AG04449 (cell line): Measurements from ENCODE around the gene EML6.
"Not testable (repeated sequence)": the region's sequence is repeated elsewhere in the genome, so short reads cannot be mapped to it uniquely, and the experiment has no call there.

Experiments used
- CTCF ChIA-PET: fragments of 350-600 bp; formaldehyde crosslinking; extraction: SDS; loops from one replicate; lab custom pipeline; 2021; ENCODE audit warnings: antibody characterized with exemption; lab: Yijun Ruan, JAX
- POLR2A ChIA-PET: fragments of 400-600, 350-600 bp; formaldehyde crosslinking; extraction: SDS; loops from one replicate; lab custom pipeline; 2020; ENCODE audit warnings: antibody characterized with exemption, inconsistent platforms; lab: Yijun Ruan, JAX
- DNase-seq: peaks from one replicate; pipeline ENCODE4 v3.0.0-alpha.2; 2010; ENCODE audit warnings: low read depth, low spot score
- H3K4me3 ChIP-seq: 2 replicates; pipeline ENCODE4 v1.5.1; 2011; ENCODE audit warnings: low read depth, mild to moderate bottlenecking, control low read depth, low read length
- CTCF ChIP-seq: IDR thresholded peaks from one replicate; pipeline ENCODE4 v1.5.1; 2011; ENCODE audit warnings: mild to moderate bottlenecking, moderate library complexity, low read length, control low read depth, inconsistent platforms; ENCODE audit not compliant: insufficient read depth; ENCODE audit errors: missing control alignments

EML6 gene

GRCh38 chr2:54692556-54692955, 30.9 kb upstream of the EML6 start:
- no peak for TF ChIP-seq CTCF
- ChIA-PET CTCF (interaction anchor here (1.0 to 2.3 kb wide), 3 partner anchors 12 to 26 kb away, joined by 3 to 15 read pairs (median 4); no protein-coding TSS in a partner anchor), POLR2A (interaction anchor here (0.5 kb wide), 1 partner anchor 579 kb away, joined by 5 read pairs; no protein-coding TSS in a partner anchor)
- no peak for DNase-seq
- no peak overlapping the region for H3K4me3 ChIP-seq

- DNase-seq = no peak
- CTCF ChIA-PET = interaction anchor here (1.2 to 3.1 kb wide), 6 partner anchors 9 to 588 kb away, joined by 3 to 18 read pairs (median 7); no protein-coding TSS in a partner anchor
- POLR2A ChIA-PET = no interaction called here
- H3K4me3 ChIP-seq = no peak overlapping the region
- no peak for TF ChIP-seq CTCF
Measured at GRCh38 chr2:54695378-54695777, 28.1 kb upstream of the EML6 start.

GRCh38 chr2:54697934-54698333, 25.5 kb upstream of the EML6 start:
- DNase-seq = no peak
- ChIA-PET CTCF (interaction anchor here (1.0 to 3.1 kb wide), 3 partner anchors 19 to 590 kb away, joined by 3 to 8 read pairs (median 7); no protein-coding TSS in a partner anchor), POLR2A (no interaction called here)
- TF ChIP-seq CTCF = no peak
- no peak overlapping the region for H3K4me3 ChIP-seq

GRCh38 chr2:54698926-54699325, 24.5 kb upstream of the EML6 start:
- POLR2A ChIA-PET, DNase-seq, CTCF ChIA-PET, H3K4me3 ChIP-seq: not testable (repeated sequence)

- DNase-seq = no peak
- CTCF ChIA-PET = interaction anchor here (1.0 to 1.2 kb wide), 2 partner anchors 33 to 593 kb away, joined by 3 to 5 read pairs; no protein-coding TSS in a partner anchor
- POLR2A ChIA-PET = no interaction called here
- no peak overlapping the region for H3K4me3 ChIP-seq
- TF ChIP-seq CTCF = no peak
Measured at GRCh38 chr2:54699665-54700064, 23.8 kb upstream of the EML6 start.

- CTCF ChIA-PET = interaction anchor here (0.7 to 0.9 kb wide), 2 partner anchors 36 to 593 kb away, joined by 3 read pairs; no protein-coding TSS in a partner anchor
- TF ChIP-seq CTCF = no peak
- DNase-seq = no peak
- H3K4me3 ChIP-seq = no peak overlapping the region
- POLR2A ChIA-PET = no interaction called here
Measured at GRCh38 chr2:54701029-54701428, 22.4 kb upstream of the EML6 start.

GRCh38 chr2:54704238-54704637, 19.2 kb upstream of the EML6 start:
- H3K4me3 ChIP-seq = no peak overlapping the region
- no peak for TF ChIP-seq CTCF
- ChIA-PET POLR2A (no interaction called here), CTCF (interaction anchor here (0.6 to 8.4 kb wide), 64 partner anchors 9 to 791 kb away, joined by 3 to 178 read pairs (median 4); no protein-coding TSS in a partner anchor)
- no peak for DNase-seq
